Measurements from ENCODE around the gene UNC13D. TPM values are rescaled to one million over a fixed set of nuclear protein-coding genes. Genes with fewer than 3 reads are reported as not detected.
A peak's percentile ranks its signal among the peaks of the same experiment; 100 is the strongest.

The UNC13D gene
- total RNA-seq, 2 donors from 2014 or later: 6.3 to 6.4 TPM

- peak; percentile 39 for DNase-seq
- Histone ChIP-seq H3K27ac (ENCODE audit: low read depth, low read length) (no peak overlapping the region), H3K9me3 (ENCODE audit: control insufficient read depth, low read length) (no peaks in the 10 kb centered on the region), H3K36me3 (ENCODE audit: control insufficient read depth, insufficient read depth, low read length) (peaks cover 37% of the 10 kb centered on the region), H3K4me1 (ENCODE audit: control insufficient read depth, insufficient read depth, low read length) (no peaks in the 10 kb centered on the region), H3K4me3 (ENCODE audit: low read length) (no peak overlapping the region), H3K27me3 (ENCODE audit: control insufficient read depth, insufficient read depth, low read length, poor library complexity, severe bottlenecking) (no peaks in the 10 kb centered on the region), H3K9ac (ENCODE audit: extremely low read depth, low read length, poor library complexity, severe bottlenecking) (no peak overlapping the region)
- TF ChIP-seq CTCF (conservative IDR thresholded peaks at IDR 0.05): no peak
- 96 to 97% methylated on average over 12 of the region's 12 CpGs for WGBS, 2 experiments (ENCODE audit: insufficient coverage in 1 of 2, insufficient read length in 1 of 2)
- H3K4me3 Mint-ChIP-seq: no peak overlapping the region
- H3K27ac Mint-ChIP-seq: no peak overlapping the region
- no peaks in the 10 kb centered on the region for H3K9me3 Mint-ChIP-seq
- peaks cover 44% of the 10 kb centered on the region for H3K36me3 Mint-ChIP-seq (ENCODE audit: low read depth)
- H3K4me1 Mint-ChIP-seq: peaks cover 7% of the 10 kb centered on the region
- no peaks in the 10 kb centered on the region for H3K27me3 Mint-ChIP-seq (ENCODE audit: insufficient read depth)
Observed at GRCh38 chr17:75850928-75851692, 6.9 kb upstream of the UNC13D start.

- Histone ChIP-seq H3K9ac (ENCODE audit: extremely low read depth, low read length, poor library complexity, severe bottlenecking) (no peak overlapping the region), H3K36me3 (ENCODE audit: control insufficient read depth, insufficient read depth, low read length) (peaks cover 42% of the 10 kb centered on the region), H3K27me3 (ENCODE audit: control insufficient read depth, insufficient read depth, low read length, poor library complexity, severe bottlenecking) (no peaks in the 10 kb centered on the region), H3K27ac (ENCODE audit: low read depth, low read length) (no peak overlapping the region), H3K9me3 (ENCODE audit: control insufficient read depth, low read length) (no peaks in the 10 kb centered on the region), H3K4me3 (ENCODE audit: low read length) (no peak overlapping the region), H3K4me1 (ENCODE audit: control insufficient read depth, insufficient read depth, low read length) (no peaks in the 10 kb centered on the region)
- Mint-ChIP-seq H3K9me3 (no peaks in the 10 kb centered on the region), H3K27me3 (ENCODE audit: insufficient read depth) (no peaks in the 10 kb centered on the region), H3K36me3 (ENCODE audit: low read depth) (peaks cover 49% of the 10 kb centered on the region), H3K27ac (peak overlapping the region; percentile 35), H3K4me3 (no peak overlapping the region), H3K4me1 (peaks cover 13% of the 10 kb centered on the region)
- no peak for DNase-seq
- TF ChIP-seq CTCF (conservative IDR thresholded peaks at IDR 0.05): no peak
- 95 to 96% methylated on average over 8 to 9 of the region's 9 CpGs for WGBS, 2 experiments (ENCODE audit: insufficient coverage in 1 of 2, insufficient read length in 1 of 2)
Observed at GRCh38 chr17:75849724-75850123, 5.5 kb upstream of the UNC13D start.

- Mint-ChIP-seq H3K4me3 (no peak overlapping the region), H3K27me3 (ENCODE audit: insufficient read depth) (no peaks in the 10 kb centered on the region), H3K9me3 (no peaks in the 10 kb centered on the region), H3K27ac (peak overlapping the region; percentile 35), H3K4me1 (peaks cover 10% of the 10 kb centered on the region), H3K36me3 (ENCODE audit: low read depth) (peaks cover 49% of the 10 kb centered on the region)
- no peak for TF ChIP-seq CTCF (conservative IDR thresholded peaks at IDR 0.05)
- H3K4me1 ChIP-seq (ENCODE audit: control insufficient read depth, insufficient read depth, low read length): no peaks in the 10 kb centered on the region
- H3K9me3 ChIP-seq (ENCODE audit: control insufficient read depth, low read length): no peaks in the 10 kb centered on the region
- H3K27ac ChIP-seq (ENCODE audit: low read depth, low read length): no peak overlapping the region
- no peak overlapping the region for H3K4me3 ChIP-seq (ENCODE audit: low read length)
- WGBS, 2 experiments (ENCODE audit: insufficient coverage in 1 of 2, insufficient read length in 1 of 2): 95 to 97% methylated on average over 10 to 11 of the region's 11 CpGs
- no peaks in the 10 kb centered on the region for H3K27me3 ChIP-seq (ENCODE audit: control insufficient read depth, insufficient read depth, low read length, poor library complexity, severe bottlenecking)
- peaks cover 42% of the 10 kb centered on the region for H3K36me3 ChIP-seq (ENCODE audit: control insufficient read depth, insufficient read depth, low read length)
- H3K9ac ChIP-seq (ENCODE audit: extremely low read depth, low read length, poor library complexity, severe bottlenecking): no peak overlapping the region
- DNase-seq: no peak
Observed at GRCh38 chr17:75849279-75849646, 5.1 kb upstream of the UNC13D start.

All from endodermal cell (in vitro differentiated cells).